GM23338 (cell line): ENCODE results near the gene ARF1. TPM values are rescaled to one million over a fixed set of nuclear protein-coding genes. Genes with fewer than 3 reads are reported as not detected.

Experiments used
- ATAC-seq: fragments of 200-7000 bp; cut with Tn5 transposase; 3 replicates; pipeline ENCODE4 v1.9.1; 2020
- DNase-seq: peaks from one replicate; pipeline ENCODE4 v3.0.0-alpha.2; 2015; ENCODE audit warnings: low spot score
- H2AFZ ChIP-seq: fragments of 200-600 bp; sonication (generic); 2 replicates; pipeline ENCODE4 v1.8.0; 2016; ENCODE audit warnings: antibody characterized with exemption, mild to moderate bottlenecking, moderate library complexity
- H3F3A ChIP-seq: fragments of 200-600 bp; sonication (generic); replicated peaks from 2 replicates; pipeline ENCODE4 v1.8.0; 2017; ENCODE audit warnings: antibody characterized with exemption, mixed run types, low read depth
- H3K27ac ChIP-seq: fragments of 200-600 bp; sonication (generic); 2 replicates; pipeline ENCODE4 v1.6.1; 2016; ENCODE audit warnings: low read depth
- H3K27me3 ChIP-seq: fragments of 200-600 bp; sonication (generic); 2 replicates; pipeline ENCODE4 v1.8.0; 2016; ENCODE audit warnings: mild to moderate bottlenecking, mixed run types, moderate library complexity; ENCODE audit not compliant: insufficient read depth
- H3K36me3 ChIP-seq: fragments of 200-600 bp; sonication (generic); 2 replicates; pipeline ENCODE4 v1.8.0; 2016; ENCODE audit warnings: mild to moderate bottlenecking; ENCODE audit not compliant: insufficient read depth
- H3K4me1 ChIP-seq: fragments of 200-600 bp; sonication (generic); 2 replicates; pipeline ENCODE4 v1.8.0; 2016; ENCODE audit warnings: mild to moderate bottlenecking, moderate library complexity; ENCODE audit not compliant: insufficient read depth
- H3K4me2 ChIP-seq: fragments of 200-600 bp; sonication (generic); 2 replicates; pipeline ENCODE4 v1.7.1; 2017; ENCODE audit warnings: mixed run types
- H3K4me3 ChIP-seq: fragments of 200-600 bp; sonication (generic); 2 replicates; pipeline ENCODE4 v1.6.1; 2016; ENCODE audit warnings: mixed run types
- H3K79me2 ChIP-seq: fragments of 200-600 bp; sonication (generic); replicated peaks from 2 replicates; pipeline ENCODE4 v1.8.0; 2017; ENCODE audit warnings: mild to moderate bottlenecking; ENCODE audit not compliant: insufficient read depth
- H3K9me2 ChIP-seq: fragments of 200-600 bp; sonication (generic); 2 replicates; pipeline ENCODE4 v1.8.0; 2017; ENCODE audit not compliant: insufficient read depth
- H4K20me1 ChIP-seq: fragments of 200-600 bp; sonication (generic); replicated peaks from 2 replicates; pipeline ENCODE4 v1.8.0; 2017; ENCODE audit warnings: mild to moderate bottlenecking; ENCODE audit not compliant: insufficient read depth
- H3K27ac Mint-ChIP-seq: 2 replicates; pipeline ENCODE4 v1.8.0; 2020; ENCODE audit warnings: inconsistent platforms, mild to moderate bottlenecking, moderate library complexity, mixed read lengths
- H3K27me3 Mint-ChIP-seq: 3 replicates; pipeline ENCODE4 v1.8.0; 2022; ENCODE audit warnings: low read depth, mild to moderate bottlenecking, moderate library complexity, mixed read lengths, inconsistent platforms; ENCODE audit not compliant: insufficient read depth, poor library complexity
- H3K36me3 Mint-ChIP-seq: 3 replicates; pipeline ENCODE4 v1.8.0; 2021; ENCODE audit warnings: low read depth, mild to moderate bottlenecking, inconsistent platforms, moderate library complexity, mixed read lengths
- H3K4me1 Mint-ChIP-seq: 3 replicates; pipeline ENCODE4 v1.8.0; 2020; ENCODE audit warnings: mild to moderate bottlenecking, inconsistent platforms, mixed read lengths
- H3K4me3 Mint-ChIP-seq: 3 replicates; pipeline ENCODE4 v1.8.0; 2021; ENCODE audit warnings: moderate library complexity, mild to moderate bottlenecking, inconsistent platforms, mixed read lengths
- H3K9me3 Mint-ChIP-seq: 3 replicates; pipeline ENCODE4 v1.8.0; 2020; ENCODE audit warnings: moderate library complexity, mild to moderate bottlenecking, inconsistent platforms, mixed read lengths
- CREB1 ChIP-seq: fragments of 250-450 bp; sonication (Bioruptor Pico); IDR thresholded peaks from 2 replicates; pipeline ENCODE4 v1.5.0; 2020; ENCODE audit warnings: low read depth, mild to moderate bottlenecking, moderate library complexity
- EZH2 ChIP-seq: fragments of 200-600 bp; sonication (generic); IDR thresholded peaks from one replicate; pipeline ENCODE4 v1.8.0; 2017; ENCODE audit warnings: antibody characterized with exemption, mild to moderate bottlenecking, low read depth; ENCODE audit not compliant: unreplicated experiment
- EZH2phosphoT487 ChIP-seq: fragments of 200-600 bp; sonication (generic); IDR thresholded peaks from one replicate; pipeline ENCODE4 v1.8.1; 2018; ENCODE audit warnings: antibody characterized with exemption; ENCODE audit not compliant: unreplicated experiment
- JUNB ChIP-seq: IDR thresholded peaks from one replicate; pipeline ENCODE4 v1.6.1; 2016; ENCODE audit warnings: antibody characterized with exemption; ENCODE audit not compliant: unreplicated experiment
- NANOG ChIP-seq: IDR thresholded peaks from 2 replicates; pipeline ENCODE4 v1.6.1; 2016; ENCODE audit warnings: antibody characterized with exemption, borderline replicate concordance
- POLR2AphosphoS5 ChIP-seq: IDR thresholded peaks from 2 replicates; pipeline ENCODE4 v1.6.1; 2016; ENCODE audit warnings: antibody characterized with exemption, low read depth
- STAT1 ChIP-seq: IDR thresholded peaks from one replicate; pipeline ENCODE4 v1.6.1; 2016; ENCODE audit warnings: antibody characterized with exemption; ENCODE audit not compliant: unreplicated experiment
- ZNF114 ChIP-seq: fragments of 250-450 bp; sonication (Bioruptor Pico); IDR thresholded peaks from 2 replicates; pipeline ENCODE4 v1.5.0; 2020; ENCODE audit warnings: mild to moderate bottlenecking, moderate library complexity
- ZNF331 ChIP-seq: fragments of 250-450 bp; sonication (Bioruptor Pico); IDR thresholded peaks from 2 replicates; pipeline ENCODE4 v1.5.0; 2020; ENCODE audit warnings: low read depth, mild to moderate bottlenecking, moderate library complexity
- polyA plus RNA-seq: library from polyadenylated mRNA; unstranded; fragments of >200 nt; fragmentation: Nextera tagmentation; extraction: Ambion mirVana; gene quantifications from 2 replicates; pipeline ENCODE4 v1.2.1, GENCODE V29; 2016
- total RNA-seq: library from RNA; depleted of rRNA; stranded (reverse); fragments of >200 nt; shearing (Covaris generic); gene quantifications from 2 replicates; pipeline ENCODE4 v1.2.3, GENCODE V29; 2014
- TF ChIP-seq, protein P1 (sequence below): fragments of 250-450 bp; sonication (Bioruptor Pico); IDR thresholded peaks from 2 replicates; pipeline ENCODE4 v1.5.0; 2020; ENCODE audit warnings: mild to moderate bottlenecking, moderate library complexity
- TF ChIP-seq, protein P2 (sequence below), 2 experiments: fragments of 200-600 bp in 1 of 2; sonication (generic) in 1 of 2; conservative IDR thresholded peaks; 2 replicates each; pipeline versions ENCODE4 v1.5.1 to v1.6.1; 2016 to 2017; ENCODE audit warnings: antibody characterized with exemption in 2 of 2, low read depth in 2 of 2, mild to moderate bottlenecking in 2 of 2, moderate library complexity in 1 of 2
- TF ChIP-seq, protein P3 (sequence below): IDR thresholded peaks from 2 replicates; pipeline ENCODE4 v1.6.1; 2016; ENCODE audit warnings: antibody characterized with exemption
- TF ChIP-seq, protein P4 (sequence below): IDR thresholded peaks from one replicate; pipeline ENCODE4 v1.6.1; 2018; ENCODE audit warnings: antibody characterized with exemption; ENCODE audit not compliant: unreplicated experiment

ARF1 gene
- total and polyA plus RNA-seq, 2 experiments from 2014 or later = 210 to 306 TPM

DNA sequence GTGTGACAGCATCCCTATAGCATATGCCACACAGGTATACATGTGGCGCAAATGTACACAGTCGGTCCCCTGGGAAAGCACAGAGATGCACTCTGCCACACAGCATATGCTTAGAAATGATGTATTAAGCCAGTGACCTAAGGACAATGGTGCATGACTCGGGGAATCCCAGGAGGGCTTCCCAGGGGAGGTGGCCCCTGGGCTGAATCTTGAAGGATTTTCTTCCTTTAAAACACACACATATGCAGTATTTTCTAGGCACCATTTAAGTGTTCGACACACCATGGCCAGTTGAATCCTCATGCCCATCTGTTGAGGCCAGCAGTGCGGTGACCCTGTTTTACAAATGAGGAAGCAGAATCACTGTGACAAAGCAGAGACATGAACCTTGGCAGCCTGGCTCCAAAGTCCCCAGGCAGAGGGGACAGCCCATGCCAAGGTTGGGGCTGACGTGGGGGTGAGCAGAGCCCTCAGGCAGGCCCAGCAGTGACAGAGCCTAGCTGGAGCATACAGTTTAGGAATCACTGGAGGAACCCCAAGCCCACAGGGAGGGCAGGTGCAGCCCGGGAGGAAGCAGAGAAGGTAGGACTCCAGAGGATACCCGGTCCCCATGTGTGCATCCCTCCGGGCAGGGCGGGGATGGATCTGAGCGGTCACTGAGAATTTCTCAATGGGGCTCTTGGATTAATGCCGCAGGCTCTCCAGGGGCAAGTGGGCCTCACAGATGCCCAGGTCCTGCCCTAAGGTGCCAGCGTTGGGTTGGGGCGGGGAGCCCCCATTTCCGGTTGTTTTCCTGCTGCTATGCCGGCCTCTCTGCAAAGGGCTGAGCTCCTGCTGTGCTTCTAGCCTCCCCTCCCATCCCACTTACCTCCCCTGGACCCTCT is 47.3 kb upstream of the ARF1 start:
- Mint-ChIP-seq H3K9me3 (peaks cover 2% of the 10 kb centered on the region; the same call in 2 of the 3 replicates), H3K4me1 (0 out of 3 replicates have a peak, but pooled peaks cover 3% of the 10 kb centered on the region), H3K27me3 (peaks cover 47% of the 10 kb centered on the region), H3K36me3 (no peaks in the 10 kb centered on the region), H3K4me3 (no peak overlapping the region), H3K27ac (no peak overlapping the region)
- no peak for ATAC-seq
- Histone ChIP-seq H3K4me2 (no peak overlapping the region), H3K9me2 (no peaks in the 10 kb centered on the region), H3K27me3 (peaks cover 72% of the 10 kb centered on the region), H3K4me1 (no peaks in the 10 kb centered on the region), H3K79me2 (no peaks in the 10 kb centered on the region), H3K27ac (no peak overlapping the region), H3K4me3 (no peak overlapping the region), H3K36me3 (no peaks in the 10 kb centered on the region), H3F3A (no peaks in the 10 kb centered on the region), H2AFZ (no peak overlapping the region), H4K20me1 (no peaks in the 10 kb centered on the region)
- TF ChIP-seq, protein P1, sequence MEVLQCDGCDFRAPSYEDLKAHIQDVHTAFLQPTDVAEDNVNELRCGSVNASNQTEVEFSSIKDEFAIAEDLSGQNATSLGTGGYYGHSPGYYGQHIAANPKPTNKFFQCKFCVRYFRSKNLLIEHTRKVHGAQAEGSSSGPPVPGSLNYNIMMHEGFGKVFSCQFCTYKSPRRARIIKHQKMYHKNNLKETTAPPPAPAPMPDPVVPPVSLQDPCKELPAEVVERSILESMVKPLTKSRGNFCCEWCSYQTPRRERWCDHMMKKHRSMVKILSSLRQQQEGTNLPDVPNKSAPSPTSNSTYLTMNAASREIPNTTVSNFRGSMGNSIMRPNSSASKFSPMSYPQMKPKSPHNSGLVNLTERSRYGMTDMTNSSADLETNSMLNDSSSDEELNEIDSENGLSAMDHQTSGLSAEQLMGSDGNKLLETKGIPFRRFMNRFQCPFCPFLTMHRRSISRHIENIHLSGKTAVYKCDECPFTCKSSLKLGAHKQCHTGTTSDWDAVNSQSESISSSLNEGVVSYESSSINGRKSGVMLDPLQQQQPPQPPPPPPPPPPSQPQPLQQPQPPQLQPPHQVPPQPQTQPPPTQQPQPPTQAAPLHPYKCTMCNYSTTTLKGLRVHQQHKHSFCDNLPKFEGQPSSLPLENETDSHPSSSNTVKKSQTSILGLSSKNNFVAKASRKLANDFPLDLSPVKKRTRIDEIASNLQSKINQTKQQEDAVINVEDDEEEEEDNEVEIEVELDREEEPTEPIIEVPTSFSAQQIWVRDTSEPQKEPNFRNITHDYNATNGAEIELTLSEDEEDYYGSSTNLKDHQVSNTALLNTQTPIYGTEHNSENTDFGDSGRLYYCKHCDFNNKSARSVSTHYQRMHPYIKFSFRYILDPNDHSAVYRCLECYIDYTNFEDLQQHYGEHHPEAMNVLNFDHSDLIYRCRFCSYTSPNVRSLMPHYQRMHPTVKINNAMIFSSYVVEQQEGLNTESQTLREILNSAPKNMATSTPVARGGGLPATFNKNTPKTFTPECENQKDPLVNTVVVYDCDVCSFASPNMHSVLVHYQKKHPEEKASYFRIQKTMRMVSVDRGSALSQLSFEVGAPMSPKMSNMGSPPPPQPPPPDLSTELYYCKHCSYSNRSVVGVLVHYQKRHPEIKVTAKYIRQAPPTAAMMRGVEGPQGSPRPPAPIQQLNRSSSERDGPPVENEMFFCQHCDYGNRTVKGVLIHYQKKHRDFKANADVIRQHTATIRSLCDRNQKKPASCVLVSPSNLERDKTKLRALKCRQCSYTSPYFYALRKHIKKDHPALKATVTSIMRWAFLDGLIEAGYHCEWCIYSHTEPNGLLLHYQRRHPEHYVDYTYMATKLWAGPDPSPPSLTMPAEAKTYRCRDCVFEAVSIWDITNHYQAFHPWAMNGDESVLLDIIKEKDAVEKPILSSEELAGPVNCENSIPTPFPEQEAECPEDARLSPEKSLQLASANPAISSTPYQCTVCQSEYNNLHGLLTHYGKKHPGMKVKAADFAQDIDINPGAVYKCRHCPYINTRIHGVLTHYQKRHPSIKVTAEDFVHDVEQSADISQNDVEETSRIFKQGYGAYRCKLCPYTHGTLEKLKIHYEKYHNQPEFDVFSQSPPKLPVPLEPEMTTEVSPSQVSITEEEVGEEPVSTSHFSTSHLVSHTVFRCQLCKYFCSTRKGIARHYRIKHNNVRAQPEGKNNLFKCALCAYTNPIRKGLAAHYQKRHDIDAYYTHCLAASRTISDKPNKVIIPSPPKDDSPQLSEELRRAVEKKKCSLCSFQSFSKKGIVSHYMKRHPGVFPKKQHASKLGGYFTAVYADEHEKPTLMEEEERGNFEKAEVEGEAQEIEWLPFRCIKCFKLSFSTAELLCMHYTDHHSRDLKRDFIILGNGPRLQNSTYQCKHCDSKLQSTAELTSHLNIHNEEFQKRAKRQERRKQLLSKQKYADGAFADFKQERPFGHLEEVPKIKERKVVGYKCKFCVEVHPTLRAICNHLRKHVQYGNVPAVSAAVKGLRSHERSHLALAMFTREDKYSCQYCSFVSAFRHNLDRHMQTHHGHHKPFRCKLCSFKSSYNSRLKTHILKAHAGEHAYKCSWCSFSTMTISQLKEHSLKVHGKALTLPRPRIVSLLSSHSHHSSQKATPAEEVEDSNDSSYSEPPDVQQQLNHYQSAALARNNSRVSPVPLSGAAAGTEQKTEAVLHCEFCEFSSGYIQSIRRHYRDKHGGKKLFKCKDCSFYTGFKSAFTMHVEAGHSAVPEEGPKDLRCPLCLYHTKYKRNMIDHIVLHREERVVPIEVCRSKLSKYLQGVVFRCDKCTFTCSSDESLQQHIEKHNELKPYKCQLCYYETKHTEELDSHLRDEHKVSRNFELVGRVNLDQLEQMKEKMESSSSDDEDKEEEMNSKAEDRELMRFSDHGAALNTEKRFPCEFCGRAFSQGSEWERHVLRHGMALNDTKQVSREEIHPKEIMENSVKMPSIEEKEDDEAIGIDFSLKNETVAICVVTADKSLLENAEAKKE (CRISPR knock-in tag) = no peak
- TF ChIP-seq STAT1 (no peak), POLR2AphosphoS5 (no peak), EZH2 (no peak), CREB1 (no peak), JUNB (no peak), ZNF331 (CRISPR knock-in tag) (no peak), ZNF114 (no peak), EZH2phosphoT487 (no peak), NANOG (no peak)
- TF ChIP-seq, protein P2, sequence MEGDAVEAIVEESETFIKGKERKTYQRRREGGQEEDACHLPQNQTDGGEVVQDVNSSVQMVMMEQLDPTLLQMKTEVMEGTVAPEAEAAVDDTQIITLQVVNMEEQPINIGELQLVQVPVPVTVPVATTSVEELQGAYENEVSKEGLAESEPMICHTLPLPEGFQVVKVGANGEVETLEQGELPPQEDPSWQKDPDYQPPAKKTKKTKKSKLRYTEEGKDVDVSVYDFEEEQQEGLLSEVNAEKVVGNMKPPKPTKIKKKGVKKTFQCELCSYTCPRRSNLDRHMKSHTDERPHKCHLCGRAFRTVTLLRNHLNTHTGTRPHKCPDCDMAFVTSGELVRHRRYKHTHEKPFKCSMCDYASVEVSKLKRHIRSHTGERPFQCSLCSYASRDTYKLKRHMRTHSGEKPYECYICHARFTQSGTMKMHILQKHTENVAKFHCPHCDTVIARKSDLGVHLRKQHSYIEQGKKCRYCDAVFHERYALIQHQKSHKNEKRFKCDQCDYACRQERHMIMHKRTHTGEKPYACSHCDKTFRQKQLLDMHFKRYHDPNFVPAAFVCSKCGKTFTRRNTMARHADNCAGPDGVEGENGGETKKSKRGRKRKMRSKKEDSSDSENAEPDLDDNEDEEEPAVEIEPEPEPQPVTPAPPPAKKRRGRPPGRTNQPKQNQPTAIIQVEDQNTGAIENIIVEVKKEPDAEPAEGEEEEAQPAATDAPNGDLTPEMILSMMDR (conservative IDR thresholded peaks at IDR 0.05; ENCODE audit: low read depth in 2 of 2) = no peak
- TF ChIP-seq, protein P3, sequence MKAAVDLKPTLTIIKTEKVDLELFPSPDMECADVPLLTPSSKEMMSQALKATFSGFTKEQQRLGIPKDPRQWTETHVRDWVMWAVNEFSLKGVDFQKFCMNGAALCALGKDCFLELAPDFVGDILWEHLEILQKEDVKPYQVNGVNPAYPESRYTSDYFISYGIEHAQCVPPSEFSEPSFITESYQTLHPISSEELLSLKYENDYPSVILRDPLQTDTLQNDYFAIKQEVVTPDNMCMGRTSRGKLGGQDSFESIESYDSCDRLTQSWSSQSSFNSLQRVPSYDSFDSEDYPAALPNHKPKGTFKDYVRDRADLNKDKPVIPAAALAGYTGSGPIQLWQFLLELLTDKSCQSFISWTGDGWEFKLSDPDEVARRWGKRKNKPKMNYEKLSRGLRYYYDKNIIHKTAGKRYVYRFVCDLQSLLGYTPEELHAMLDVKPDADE = no peak
- TF ChIP-seq, protein P4, sequence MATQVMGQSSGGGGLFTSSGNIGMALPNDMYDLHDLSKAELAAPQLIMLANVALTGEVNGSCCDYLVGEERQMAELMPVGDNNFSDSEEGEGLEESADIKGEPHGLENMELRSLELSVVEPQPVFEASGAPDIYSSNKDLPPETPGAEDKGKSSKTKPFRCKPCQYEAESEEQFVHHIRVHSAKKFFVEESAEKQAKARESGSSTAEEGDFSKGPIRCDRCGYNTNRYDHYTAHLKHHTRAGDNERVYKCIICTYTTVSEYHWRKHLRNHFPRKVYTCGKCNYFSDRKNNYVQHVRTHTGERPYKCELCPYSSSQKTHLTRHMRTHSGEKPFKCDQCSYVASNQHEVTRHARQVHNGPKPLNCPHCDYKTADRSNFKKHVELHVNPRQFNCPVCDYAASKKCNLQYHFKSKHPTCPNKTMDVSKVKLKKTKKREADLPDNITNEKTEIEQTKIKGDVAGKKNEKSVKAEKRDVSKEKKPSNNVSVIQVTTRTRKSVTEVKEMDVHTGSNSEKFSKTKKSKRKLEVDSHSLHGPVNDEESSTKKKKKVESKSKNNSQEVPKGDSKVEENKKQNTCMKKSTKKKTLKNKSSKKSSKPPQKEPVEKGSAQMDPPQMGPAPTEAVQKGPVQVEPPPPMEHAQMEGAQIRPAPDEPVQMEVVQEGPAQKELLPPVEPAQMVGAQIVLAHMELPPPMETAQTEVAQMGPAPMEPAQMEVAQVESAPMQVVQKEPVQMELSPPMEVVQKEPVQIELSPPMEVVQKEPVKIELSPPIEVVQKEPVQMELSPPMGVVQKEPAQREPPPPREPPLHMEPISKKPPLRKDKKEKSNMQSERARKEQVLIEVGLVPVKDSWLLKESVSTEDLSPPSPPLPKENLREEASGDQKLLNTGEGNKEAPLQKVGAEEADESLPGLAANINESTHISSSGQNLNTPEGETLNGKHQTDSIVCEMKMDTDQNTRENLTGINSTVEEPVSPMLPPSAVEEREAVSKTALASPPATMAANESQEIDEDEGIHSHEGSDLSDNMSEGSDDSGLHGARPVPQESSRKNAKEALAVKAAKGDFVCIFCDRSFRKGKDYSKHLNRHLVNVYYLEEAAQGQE = no peak
- no peak for DNase-seq
